DMS53 treated with DMSO at 0.1 percent for 48 hours (cell line): ENCODE measurements around the gene RCVRN.

ENCODE experiments used
- DNase-seq: peaks from one replicate; lab custom pipeline; 2025; ENCODE audit not compliant: unreplicated experiment; lab: John Stamatoyannopoulos, UW

Gene RCVRN

GRCh38 chr17:9899280-9900043 lies 5.6 kb downstream of the RCVRN start:
- no peak for DNase-seq

GRCh38 chr17:9898812-9899211 lies 6.3 kb downstream of the RCVRN start:
- DNase-seq: no peak

- no peak for DNase-seq
Measured at GRCh38 chr17:9897372-9897968, 7.6 kb downstream of the RCVRN start.

DNA sequence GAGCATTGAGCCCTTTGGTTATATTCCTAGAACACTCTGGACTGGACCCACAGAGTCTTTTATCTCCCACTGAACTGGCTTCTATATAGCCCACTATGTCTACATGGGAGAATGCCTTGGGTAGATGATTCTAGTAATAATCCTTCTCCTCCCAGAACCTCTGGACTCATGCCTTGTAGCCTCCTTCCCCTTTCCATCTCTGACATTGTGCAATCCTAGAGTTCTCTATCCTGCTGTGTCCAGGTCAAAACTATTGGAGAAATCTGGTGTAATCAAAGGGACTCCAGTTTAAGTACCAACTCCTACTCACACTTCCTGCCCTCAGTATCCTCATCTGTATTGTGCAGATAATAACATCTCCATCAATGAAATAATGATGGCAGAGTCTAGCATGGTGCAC lies 9.1 kb downstream of the RCVRN start:
- DNase-seq: no peak

DNA sequence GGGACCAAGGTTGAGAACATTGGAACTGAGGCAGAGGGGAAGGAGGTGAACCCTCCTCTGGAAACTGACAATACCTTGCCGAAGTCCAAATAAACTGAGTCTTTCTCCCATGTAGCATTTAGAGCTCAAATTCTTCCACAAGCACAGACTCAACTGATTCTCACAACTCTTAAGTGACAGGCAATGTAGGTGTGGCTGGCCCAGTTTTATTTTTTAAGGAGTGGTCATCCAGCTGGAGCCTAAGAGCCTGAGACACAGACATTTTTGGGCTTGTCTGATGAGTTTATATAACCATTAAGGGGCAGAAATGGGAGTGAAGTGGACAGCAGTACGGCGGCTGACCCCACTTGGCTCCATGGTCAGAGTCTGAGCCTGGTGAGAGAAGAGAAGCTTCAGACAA lies 10.8 kb downstream of the RCVRN start:
- DNase-seq: no peak

DNA sequence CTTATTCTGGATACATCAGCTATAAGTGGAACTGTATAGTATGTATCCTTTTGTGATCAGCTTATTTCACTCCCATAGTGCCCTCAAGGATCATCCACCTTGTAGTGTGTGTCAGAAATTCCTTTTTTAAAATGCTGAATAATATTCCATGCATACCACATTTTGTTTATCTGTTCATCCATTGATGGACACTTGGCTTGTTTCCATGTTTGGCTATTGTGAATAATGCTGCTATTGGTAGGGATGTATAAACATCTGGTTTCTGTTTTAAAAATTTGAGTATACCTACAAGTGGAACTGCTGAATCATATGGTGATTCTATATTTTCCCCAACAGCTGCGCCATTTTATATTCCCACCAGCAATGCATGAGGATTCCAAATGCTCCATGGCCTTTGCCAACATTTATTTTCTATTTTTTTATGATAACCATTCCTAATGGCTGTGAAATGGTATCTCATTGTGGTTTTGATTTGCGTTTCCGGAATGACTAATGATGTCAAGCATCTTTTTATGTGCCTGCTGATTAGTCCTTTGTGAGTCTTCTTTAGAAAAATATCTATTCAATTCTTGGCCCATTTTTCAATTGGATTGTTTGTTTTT lies 11.6 kb downstream of the RCVRN start:
- DNase-seq: no peak

- DNase-seq: no peak
Measured at GRCh38 chr17:9890124-9890523, 14.9 kb downstream of the RCVRN start.

GRCh38 chr17:9887508-9887907 lies 17.6 kb downstream of the RCVRN start:
- DNase-seq: no peak

- no peak for DNase-seq
Measured at GRCh38 chr17:9886141-9886930, 18.7 kb downstream of the RCVRN start.

DNA sequence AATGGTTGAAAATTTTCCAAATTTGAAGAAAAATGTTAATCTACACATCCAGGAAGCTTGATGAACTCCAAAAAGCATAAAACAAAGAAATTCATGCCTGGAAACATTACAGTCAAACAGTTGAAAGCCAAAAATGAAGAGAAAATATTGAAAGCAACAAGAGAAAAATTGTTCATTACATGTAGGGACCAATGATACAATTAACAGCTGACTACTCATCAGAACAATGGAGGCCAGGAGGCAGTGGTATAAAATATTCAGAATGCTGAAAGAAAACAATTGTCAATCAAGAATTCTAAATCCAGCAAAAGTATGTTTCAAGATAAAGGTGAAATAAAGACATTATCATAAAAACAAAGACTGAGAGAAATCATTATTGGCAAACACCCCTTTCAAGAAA lies 21.6 kb downstream of the RCVRN start:
- DNase-seq: no peak

GRCh38 chr17:9880582-9880999 lies 24.5 kb downstream of the RCVRN start:
- DNase-seq: no peak

- no peak for DNase-seq
Measured at GRCh38 chr17:9878786-9879525, 26.1 kb downstream of the RCVRN start.

DNA sequence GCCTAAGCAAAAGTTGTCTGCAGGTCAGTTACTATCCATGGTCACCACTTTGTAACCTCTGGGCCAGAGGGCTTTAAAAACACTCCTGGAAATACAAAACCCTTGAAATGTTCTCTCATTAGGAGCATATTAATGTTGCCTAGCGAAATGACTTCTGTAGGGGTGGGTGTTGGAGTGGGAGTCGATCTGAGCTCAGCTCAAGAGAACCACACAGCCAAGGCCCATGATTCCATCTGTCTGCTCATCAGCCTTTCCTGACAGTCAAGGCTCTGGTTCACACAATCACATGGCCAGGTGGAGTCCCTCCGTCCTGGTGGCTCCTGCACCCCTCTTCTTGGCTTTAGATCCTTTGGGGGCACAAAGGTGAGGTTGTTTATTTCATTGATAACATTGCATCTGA lies 26.7 kb downstream of the RCVRN start:
- DNase-seq: no peak

GRCh38 chr17:9875441-9875840 lies 29.6 kb downstream of the RCVRN start:
- no peak for DNase-seq

DNA sequence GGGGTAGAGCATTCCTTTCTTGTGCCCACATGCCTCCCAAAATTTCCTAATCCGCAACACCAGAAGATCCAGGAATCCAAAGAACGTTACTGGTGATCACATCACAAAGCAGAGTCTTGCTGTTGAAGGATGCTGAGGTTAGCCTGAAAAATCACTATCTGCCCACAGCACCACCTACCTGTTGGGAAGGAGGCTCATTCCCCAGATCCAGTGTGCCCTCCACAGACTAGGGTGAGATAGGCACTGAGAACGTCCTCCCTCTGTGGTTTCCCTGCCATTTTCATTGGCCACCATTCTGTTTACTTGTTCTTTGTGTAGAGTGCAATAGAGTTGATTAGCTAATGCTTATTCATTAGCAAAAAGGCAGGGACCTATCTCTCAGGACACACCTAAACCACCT lies 30.3 kb downstream of the RCVRN start:
- no peak for DNase-seq

GRCh38 chr17:9872852-9873251 lies 32.2 kb downstream of the RCVRN start:
- DNase-seq: no peak

DNA sequence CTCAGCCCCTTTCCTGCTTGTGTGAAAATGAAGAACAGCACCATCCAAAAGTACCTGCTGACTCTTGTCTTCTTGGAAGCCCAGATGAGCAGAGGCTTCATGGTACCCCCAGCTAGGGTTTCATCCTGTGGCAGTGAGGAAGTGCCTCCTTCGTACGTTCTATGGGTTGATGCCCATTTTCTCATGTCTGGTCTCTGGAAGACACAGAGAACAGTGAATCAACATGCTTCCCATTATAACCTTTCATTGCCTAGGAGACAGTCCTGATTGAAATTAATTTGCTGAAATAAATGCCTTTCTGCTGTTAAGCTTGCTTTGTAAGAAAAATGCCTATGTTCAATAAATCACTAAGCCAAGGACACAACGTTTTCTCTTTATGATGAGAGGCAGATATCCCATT lies 36.5 kb downstream of the RCVRN start:
- DNase-seq: no peak

DNA sequence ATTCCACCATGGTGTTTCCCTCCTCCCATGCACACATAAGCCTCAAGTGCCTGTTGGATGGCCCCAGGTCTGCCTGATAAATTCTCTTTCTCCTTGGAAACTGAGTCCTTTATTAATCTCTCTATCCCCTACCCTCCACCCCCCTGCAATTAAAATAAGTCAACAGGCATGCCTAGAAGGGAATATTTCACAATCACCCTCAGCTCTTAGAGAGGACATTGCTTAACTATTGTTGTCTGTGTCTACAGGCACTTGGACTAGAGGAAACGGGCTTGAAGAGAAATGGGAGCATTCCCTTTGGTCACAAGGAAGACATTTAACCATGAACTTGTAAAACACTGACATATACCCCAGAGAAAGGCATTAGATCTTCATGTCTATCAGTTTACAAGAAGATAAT lies 39.5 kb downstream of the RCVRN start:
- DNase-seq: no peak

GRCh38 chr17:9862949-9863348 lies 42.1 kb downstream of the RCVRN start:
- no peak for DNase-seq

DNA sequence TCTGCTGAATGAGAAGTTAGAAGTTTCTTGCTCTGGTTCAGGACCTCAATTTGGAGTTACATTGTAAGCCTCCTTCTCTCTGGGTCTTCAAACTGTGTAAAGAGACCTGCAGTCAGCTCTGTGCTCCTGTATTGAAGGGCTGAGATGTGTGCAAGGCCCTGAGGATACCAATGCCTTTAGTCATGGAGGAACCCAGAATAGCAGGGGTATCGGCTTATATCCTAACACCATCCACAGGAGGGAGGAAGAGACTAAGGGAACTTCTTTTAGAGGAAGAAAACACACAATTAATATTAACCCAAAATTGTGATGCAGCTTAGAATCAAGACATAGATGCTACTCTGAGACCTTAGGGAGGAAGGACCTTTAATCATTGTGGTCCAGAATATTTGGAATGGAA lies 42.9 kb downstream of the RCVRN start:
- DNase-seq: no peak

DNA sequence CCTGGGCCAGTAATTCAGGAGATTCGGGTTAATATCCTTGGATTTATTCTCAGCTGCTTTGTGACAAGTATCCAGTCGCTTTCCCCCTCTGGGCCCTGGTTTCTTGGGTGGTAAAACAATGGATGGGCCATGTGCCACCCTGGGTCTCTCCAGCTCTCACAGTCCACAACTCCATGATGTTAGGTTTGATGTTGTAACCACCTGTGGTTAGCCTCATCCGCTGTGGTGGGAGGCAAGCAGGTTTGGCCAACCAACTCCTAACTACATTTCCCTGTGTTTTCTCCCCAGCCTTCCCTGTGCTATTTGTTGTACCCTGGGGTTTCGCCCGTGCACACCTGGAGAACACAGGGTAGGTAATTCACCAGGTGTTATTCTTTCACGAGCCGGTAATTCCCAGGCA lies 44.2 kb downstream of the RCVRN start:
- no peak for DNase-seq
